HG02938 (cell line): ENCODE measurements around the gene NFATC4.
"Not testable (repeated sequence)": the region's sequence is repeated elsewhere in the genome, so short reads cannot be mapped to it uniquely, and the experiment has no call there.

Experiments
- ATAC-seq: cut with Tn5 transposase; IDR thresholded peaks from one replicate; pipeline ENCODE4 v1.9.1; 2021; ENCODE audit warnings: mild to moderate bottlenecking, moderate library complexity; ENCODE audit not compliant: unreplicated experiment

Gene NFATC4

DNA sequence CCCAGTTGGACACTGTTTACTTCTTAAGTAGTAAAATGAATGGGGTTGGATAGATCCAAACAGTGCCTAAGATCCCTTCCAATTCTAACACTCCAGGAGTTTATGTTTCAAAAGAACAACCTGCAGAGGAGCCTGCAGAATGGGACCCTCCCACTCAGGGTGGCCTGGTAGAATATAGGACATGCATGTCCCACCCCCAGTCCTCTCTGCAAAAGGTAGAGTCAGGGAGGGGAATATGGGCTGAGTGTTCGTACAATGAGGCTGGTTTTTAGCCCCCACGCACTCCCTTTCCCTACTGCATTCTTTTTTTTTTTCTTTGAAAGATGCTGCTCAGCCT lies 19.0 kb downstream of the NFATC4 start:
- no peak for ATAC-seq

DNA sequence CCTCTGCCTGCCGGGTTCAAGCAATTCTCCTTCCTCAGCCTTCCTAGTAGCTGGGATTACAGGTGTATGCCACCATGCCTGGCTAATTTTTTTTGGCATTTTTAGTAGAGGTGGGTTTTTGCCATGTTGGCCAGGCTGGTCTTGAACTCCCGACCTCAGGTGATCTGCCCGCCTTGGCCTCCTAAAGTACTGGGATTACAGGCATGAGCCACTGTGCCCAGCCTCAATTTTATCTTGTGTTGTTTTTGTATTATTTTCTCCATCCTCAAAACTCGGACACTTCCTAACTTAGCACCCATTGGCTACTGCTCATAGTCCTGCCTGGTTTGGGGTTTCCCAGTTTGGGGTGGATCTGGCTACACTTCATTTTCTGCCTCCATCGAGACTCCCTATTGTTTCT lies 19.6 kb downstream of the NFATC4 start:
- not testable (repeated sequence) for ATAC-seq

GRCh38 chr14:24388474-24389179 lies 20.6 kb downstream of the NFATC4 start:
- ATAC-seq, result no peak

DNA sequence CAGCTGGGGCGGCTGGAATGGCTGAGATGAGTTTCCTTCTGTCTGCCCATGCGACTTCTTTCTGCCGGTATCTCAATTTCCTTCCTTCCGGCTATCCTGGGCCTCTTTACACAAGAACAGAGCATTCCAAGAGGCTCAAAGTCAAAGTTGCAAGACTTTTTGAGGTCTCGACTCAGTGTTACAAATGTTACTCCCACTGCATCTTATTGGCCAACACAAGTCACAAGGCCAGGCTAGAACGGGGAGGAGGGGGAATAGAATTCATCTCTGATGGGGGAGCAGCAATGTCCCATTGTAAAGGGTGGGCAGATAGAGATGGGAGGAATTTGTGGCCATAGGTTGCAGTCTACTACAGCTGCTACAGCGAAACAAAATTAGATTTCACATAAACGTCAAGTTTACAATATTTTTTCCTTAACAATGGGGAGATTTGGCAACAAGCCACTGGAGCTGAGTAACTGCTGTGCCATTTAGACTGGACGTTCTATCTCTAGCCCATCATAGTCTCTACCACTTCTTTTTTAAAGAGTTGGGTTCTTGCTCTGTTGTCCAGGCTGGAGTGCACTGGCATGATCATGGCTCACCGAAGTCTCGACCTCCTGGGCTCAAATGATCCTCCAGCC lies 21.4 kb downstream of the NFATC4 start:
- no peak for ATAC-seq

DNA sequence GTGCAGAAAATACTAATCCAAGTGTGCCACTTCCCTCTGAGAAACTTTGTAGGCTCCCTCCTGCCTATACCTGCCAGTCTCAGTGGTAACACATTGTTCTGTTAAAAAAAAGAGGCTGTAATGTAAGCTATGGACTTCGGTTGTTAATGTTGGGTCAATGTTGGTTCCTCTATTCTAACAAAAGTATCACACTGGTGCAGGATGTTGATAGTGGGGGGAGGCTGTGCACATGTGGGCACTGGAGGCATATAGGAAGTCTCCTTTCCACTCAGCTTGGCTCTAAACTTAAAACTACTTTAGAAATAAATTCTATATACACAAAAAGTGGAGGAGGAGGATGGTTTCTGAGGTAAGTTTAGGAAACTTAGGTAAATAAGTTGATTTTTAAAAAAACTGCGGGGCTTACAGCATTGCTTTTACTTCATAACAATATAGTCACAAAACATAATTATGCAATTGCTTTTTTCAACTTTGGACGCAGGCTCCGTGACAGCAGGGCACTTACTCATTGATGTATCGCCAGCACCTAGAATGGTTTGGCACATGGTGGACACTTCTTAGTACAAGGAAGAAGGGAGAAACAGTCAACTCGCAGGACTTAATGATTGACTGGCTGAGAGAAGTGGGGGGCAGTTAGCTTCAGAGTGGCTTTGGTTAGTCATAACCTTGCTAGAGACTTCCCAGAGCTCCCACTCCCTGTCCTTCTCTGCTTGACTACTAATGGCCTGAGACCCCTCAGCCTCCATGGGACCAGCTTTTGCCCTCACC lies 22.9 kb downstream of the NFATC4 start:
- ATAC-seq, result no peak

DNA sequence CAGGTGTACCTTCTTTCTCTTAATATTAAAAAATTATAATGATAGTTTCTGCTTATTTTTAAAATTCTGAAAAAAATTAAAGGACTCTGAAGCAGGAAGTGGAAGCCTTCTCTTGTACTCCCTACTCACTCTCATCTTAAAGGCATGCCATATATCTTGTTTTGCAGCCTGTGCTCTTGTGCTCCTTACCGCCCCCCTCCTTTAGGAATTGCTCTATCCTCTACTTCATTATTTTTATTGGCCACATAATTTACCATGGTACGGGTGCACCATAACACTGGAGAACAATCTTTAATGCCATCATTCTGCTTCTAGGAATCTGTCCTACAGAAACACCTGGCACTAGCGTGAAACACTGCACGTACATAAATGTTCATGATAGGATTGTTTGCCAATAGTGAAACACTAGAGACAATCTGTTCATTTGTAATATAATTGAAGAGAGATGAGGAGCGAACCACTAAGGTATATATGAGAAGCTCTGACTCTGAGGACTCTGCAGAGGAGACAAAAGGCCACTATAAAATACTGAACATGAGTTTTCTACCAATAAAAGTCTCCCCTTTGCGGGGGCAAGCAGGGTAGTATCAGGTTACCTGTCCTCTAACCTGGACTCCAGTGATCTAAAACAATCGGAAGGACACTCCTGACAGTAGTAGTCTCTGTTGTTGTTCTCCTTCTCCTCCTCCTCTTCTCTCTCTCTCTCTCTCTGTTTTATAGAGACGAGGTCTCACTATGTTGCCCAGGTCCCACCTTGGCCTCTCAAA lies 24.5 kb downstream of the NFATC4 start:
- no peak for ATAC-seq

GRCh38 chr14:24394275-24394674 lies 26.3 kb downstream of the NFATC4 start:
- ATAC-seq, result no peak

- no peak for ATAC-seq
Measured at GRCh38 chr14:24395609-24396582, 27.9 kb downstream of the NFATC4 start.

- no peak for ATAC-seq
Measured at GRCh38 chr14:24397639-24398292, 29.8 kb downstream of the NFATC4 start.

- ATAC-seq, result no peak
Measured at GRCh38 chr14:24398293-24398652, 30.3 kb downstream of the NFATC4 start.

DNA sequence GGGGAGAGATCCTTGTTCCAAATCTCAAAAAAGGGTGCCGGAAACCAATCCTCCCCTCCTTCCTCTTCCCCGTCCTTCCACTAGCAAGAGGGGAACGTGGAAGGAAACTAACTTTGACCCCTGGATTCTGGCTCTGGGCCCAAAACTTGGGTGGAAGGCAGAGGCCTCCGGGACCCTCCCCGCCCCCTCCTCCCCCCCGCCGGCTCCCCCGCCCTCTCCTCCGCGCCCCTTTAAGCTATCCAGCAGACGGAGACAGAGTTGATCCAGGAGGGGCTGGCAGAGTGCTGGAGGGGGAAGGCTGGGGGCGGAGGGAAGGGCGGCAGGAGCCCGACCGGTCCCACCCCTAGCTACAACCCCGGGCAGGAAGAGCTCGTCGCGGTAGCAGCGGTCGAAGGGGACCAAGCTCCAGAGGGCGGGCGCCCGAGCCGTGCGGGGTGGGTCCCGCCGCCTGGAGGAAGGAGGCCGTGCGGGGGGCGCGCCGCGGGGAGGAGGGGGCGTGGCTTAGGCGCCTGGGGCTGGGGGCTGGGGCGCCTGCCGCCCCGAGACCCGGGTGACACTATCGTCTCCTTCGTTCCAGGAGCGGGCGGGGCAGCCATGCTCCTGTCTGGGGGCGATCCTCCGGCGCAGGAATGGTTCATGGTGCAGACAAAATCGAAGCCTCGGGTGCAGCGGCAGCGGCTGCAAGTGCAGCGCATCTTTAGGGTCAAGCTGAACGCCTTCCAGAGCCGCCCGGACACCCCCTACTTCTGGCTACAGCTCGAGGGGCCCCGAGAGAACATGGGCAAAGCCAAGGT lies 30.9 kb downstream of the NFATC4 start, which contains the start of gene NYNRIN:
Gene NYNRIN, plus strand, starts transcription at position 351 of the 794 bp plus-strand sequence. Its CDS starts 244 bp downstream, at position 595.
- ATAC-seq, result no peak

DNA sequence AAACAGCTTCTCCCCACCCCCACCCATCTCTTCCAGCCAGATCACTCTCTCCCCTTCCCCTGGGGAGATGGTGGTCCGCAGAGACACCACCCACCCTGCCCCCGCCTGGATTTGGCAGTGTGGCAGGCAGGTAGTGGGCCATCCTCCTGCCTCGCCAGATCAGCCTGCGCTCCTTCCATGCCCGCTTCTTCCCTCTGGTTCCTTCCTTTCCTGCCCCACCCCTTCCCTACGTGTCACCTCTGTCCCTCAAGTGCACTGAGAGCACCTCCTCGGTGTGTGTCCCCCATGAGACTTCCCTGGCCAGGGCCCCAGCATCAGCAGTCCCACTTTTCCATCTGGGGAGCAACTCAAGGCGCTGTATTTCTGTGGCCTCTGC lies 31.5 kb downstream of the NFATC4 start:
- ATAC-seq, result no peak

- no peak for ATAC-seq
Measured at GRCh38 chr14:24399999-24400718, 32.2 kb downstream of the NFATC4 start.

GRCh38 chr14:24401810-24402702 lies 34.1 kb downstream of the NFATC4 start:
- ATAC-seq, result no peak

DNA sequence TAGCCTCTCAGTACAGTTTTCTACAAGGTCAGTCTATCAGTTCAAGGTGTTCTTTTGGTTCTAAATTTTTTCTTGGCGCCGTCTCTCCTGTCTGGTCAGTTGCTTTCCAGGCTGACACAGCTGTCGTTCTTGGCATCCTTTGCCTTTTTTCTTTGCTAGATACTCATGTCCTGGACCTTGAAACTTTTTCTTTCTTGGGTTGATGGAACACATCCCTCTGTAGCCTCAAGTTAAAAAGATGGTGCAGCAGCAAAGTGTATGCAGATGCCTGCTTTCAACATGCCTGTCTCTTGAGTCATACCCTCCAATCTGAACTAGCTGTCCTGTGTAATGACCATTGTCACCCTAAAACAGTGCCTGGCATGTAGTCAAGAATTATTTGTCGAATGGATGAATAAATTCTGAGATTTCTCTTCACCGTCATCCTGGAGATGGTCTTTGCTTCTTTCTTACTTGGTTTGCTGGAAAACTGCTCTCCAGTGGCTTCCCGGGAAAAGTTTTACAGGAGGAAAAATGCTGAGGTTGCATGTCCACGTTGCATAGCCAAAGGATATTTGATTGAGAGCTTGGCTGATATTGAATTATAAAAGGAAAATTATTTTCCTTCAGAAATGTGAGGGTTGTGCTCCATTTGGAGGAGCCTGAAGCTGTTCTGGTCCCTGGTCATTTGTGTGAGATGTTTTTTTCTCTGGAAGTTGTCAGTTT lies 35.5 kb downstream of the NFATC4 start:
- no peak for ATAC-seq

GRCh38 chr14:24404814-24405213 lies 36.8 kb downstream of the NFATC4 start:
- no peak for ATAC-seq

- no peak for ATAC-seq
Measured at GRCh38 chr14:24406416-24406815, 38.4 kb downstream of the NFATC4 start.
